Endodermal cell (in vitro differentiated cells): Measurements from ENCODE around the gene E2F6. TPM values are rescaled to one million over a fixed set of nuclear protein-coding genes. Genes with fewer than 3 reads are reported as not detected.

Experiments used
- DNase-seq: peaks from one replicate; pipeline ENCODE4 v3.0.0-alpha.2; 2017
- H3K27ac ChIP-seq: 2 replicates; pipeline ENCODE4 v1.5.1; 2013; ENCODE audit warnings: mild to moderate bottlenecking, low read depth, low read length, moderate library complexity
- H3K27me3 ChIP-seq: 2 replicates; pipeline ENCODE4 v1.6.1; 2013; ENCODE audit warnings: mild to moderate bottlenecking, low read length, moderate library complexity; ENCODE audit not compliant: insufficient read depth, control insufficient read depth, poor library complexity, severe bottlenecking
- H3K36me3 ChIP-seq: 2 replicates; pipeline ENCODE4 v1.7.0; 2013; ENCODE audit warnings: mild to moderate bottlenecking, low read length, moderate library complexity; ENCODE audit not compliant: control insufficient read depth, insufficient read depth
- H3K4me1 ChIP-seq: one replicate; pipeline ENCODE4 v1.7.0; 2013; ENCODE audit warnings: low read length; ENCODE audit not compliant: control insufficient read depth, insufficient read depth
- H3K4me3 ChIP-seq: 2 replicates; pipeline ENCODE4 v1.5.1; 2013; ENCODE audit warnings: mild to moderate bottlenecking, low read length, moderate library complexity
- H3K9ac ChIP-seq: 2 replicates; pipeline ENCODE4 v1.6.1; 2013; ENCODE audit warnings: mild to moderate bottlenecking, low read length, moderate library complexity; ENCODE audit not compliant: poor library complexity, severe bottlenecking; ENCODE audit errors: extremely low read depth
- H3K9me3 ChIP-seq: 2 replicates; pipeline ENCODE4 v1.6.1; 2013; ENCODE audit warnings: mild to moderate bottlenecking, low read length, moderate library complexity; ENCODE audit not compliant: control insufficient read depth
- H3K27ac Mint-ChIP-seq: 2 replicates; pipeline ENCODE4 v1.8.0; 2020; ENCODE audit warnings: mixed read lengths
- H3K27me3 Mint-ChIP-seq: 2 replicates; pipeline ENCODE4 v1.8.0; 2021; ENCODE audit warnings: mild to moderate bottlenecking, mixed read lengths; ENCODE audit not compliant: insufficient read depth
- H3K36me3 Mint-ChIP-seq: 2 replicates; pipeline ENCODE4 v1.8.0; 2020; ENCODE audit warnings: low read depth, mixed read lengths
- H3K4me1 Mint-ChIP-seq: 2 replicates; pipeline ENCODE4 v1.8.0; 2020; ENCODE audit warnings: mixed read lengths
- H3K4me3 Mint-ChIP-seq: 2 replicates; pipeline ENCODE4 v1.8.0; 2020; ENCODE audit warnings: mild to moderate bottlenecking, moderate library complexity, mixed read lengths
- H3K9me3 Mint-ChIP-seq: 2 replicates; pipeline ENCODE4 v1.8.0; 2020; ENCODE audit warnings: mild to moderate bottlenecking, mixed read lengths
- CTCF ChIP-seq: fragments of 200-600 bp; sonication (generic); conservative IDR thresholded peaks from 2 replicates; pipeline ENCODE4 v1.5.0; 2021; ENCODE audit warnings: antibody characterized with exemption, mild to moderate bottlenecking
- WGBS, 2 experiments: methylation state at CpG; one replicate each; pipeline versions ENCODE4 v1.1.5 to v1.1.7; 2013; ENCODE audit warnings: missing lambda C conversion rate in 2 of 2, mixed read lengths in 1 of 2; ENCODE audit not compliant: insufficient coverage in 1 of 2, insufficient read length in 1 of 2; 5-methylcytosine and 5-hydroxymethylcytosine counted together
- total RNA-seq, 2 donors: library from RNA; stranded (reverse); fragmentation: NEBNext Ultra II Directional in 1 of 2; extraction: Animal tissue kit (Norgen Biotek cat#: 25700) in 1 of 2; gene quantifications; 2 replicates in 1 of 2; 3 replicates in 1 of 2; pipeline ENCODE4 v1.2.1, GENCODE V29; 2021

Gene E2F6
- total RNA-seq, 2 donors from 2014 or later: 24.9 to 30.3 TPM

- Histone ChIP-seq H3K4me1 (peaks cover 5% of the 10 kb centered on the region), H3K27me3 (no peaks in the 10 kb centered on the region), H3K36me3 (peaks cover 26% of the 10 kb centered on the region), H3K9ac (no peak overlapping the region), H3K27ac (no peak overlapping the region), H3K4me3 (peak overlapping the region; percentile 92), H3K9me3 (no peaks in the 10 kb centered on the region)
- no peak for TF ChIP-seq CTCF
- Mint-ChIP-seq H3K36me3 (peaks cover 13% of the 10 kb centered on the region), H3K27me3 (no peaks in the 10 kb centered on the region), H3K9me3 (peaks cover 2% of the 10 kb centered on the region), H3K4me3 (peak overlapping the region; percentile 64), H3K4me1 (peaks cover 11% of the 10 kb centered on the region), H3K27ac (peak overlapping the region; percentile 86)
- WGBS, 2 experiments: 60 to 71% methylated on average over 16 to 26 of the region's 26 CpGs
- no peak for DNase-seq
Observed at GRCh38 chr2:11466307-11467128, 557 bp upstream of the E2F6 start.

GRCh38 chr2:11465110-11465484 lies 864 bp downstream of the E2F6 start:
- Histone ChIP-seq H3K9me3 (no peaks in the 10 kb centered on the region), H3K27me3 (no peaks in the 10 kb centered on the region), H3K9ac (peak overlapping the region; percentile 68), H3K4me1 (peaks cover 5% of the 10 kb centered on the region), H3K36me3 (peaks cover 33% of the 10 kb centered on the region), H3K4me3 (peak overlapping the region; percentile 92), H3K27ac (no peak overlapping the region)
- no peak for DNase-seq
- H3K36me3 Mint-ChIP-seq: peaks cover 13% of the 10 kb centered on the region
- H3K27me3 Mint-ChIP-seq: no peaks in the 10 kb centered on the region
- peaks cover 2% of the 10 kb centered on the region for H3K9me3 Mint-ChIP-seq
- peak overlapping the region; percentile 86 for H3K27ac Mint-ChIP-seq
- TF ChIP-seq CTCF: no peak
- peaks cover 9% of the 10 kb centered on the region for H3K4me1 Mint-ChIP-seq
- WGBS, 2 experiments: 85 to 91% methylated on average over 5 to 6 of the region's 6 CpGs
- peak overlapping the region; percentile 64 for H3K4me3 Mint-ChIP-seq

- Histone ChIP-seq H3K9me3 (no peaks in the 10 kb centered on the region), H3K4me3 (no peak overlapping the region), H3K9ac (no peak overlapping the region), H3K27me3 (no peaks in the 10 kb centered on the region), H3K36me3 (peaks cover 53% of the 10 kb centered on the region), H3K27ac (no peak overlapping the region), H3K4me1 (no peaks in the 10 kb centered on the region)
- Mint-ChIP-seq H3K4me3 (no peak overlapping the region), H3K27me3 (no peaks in the 10 kb centered on the region), H3K27ac (no peak overlapping the region), H3K9me3 (peaks cover 2% of the 10 kb centered on the region), H3K4me1 (peaks cover 29% of the 10 kb centered on the region), H3K36me3 (peaks cover 20% of the 10 kb centered on the region)
- no peak for TF ChIP-seq CTCF
- 71 to 96% methylated on average over 4 of the region's 4 CpGs for WGBS, 2 experiments
- no peak for DNase-seq
Observed at GRCh38 chr2:11459816-11460215, 6.1 kb downstream of the E2F6 start.
